Activated T-helper 1 cell treated with anti-CD3 and anti-CD28 coated beads, Interleukin-12 subunit alpha, Interleukin-12 subunit beta, Interleukin-2, Interleukin-4 antibody, amounts not matched to agents 30 ng/mL and 10 ng/mL and 1 ng/mL, durations not matched to agents 14 hours and 24 hours and 36 hours (primary cell): ENCODE data around the gene AADACL3. TPM values are rescaled to one million over a fixed set of nuclear protein-coding genes. Genes with fewer than 3 reads are reported as not detected.

ENCODE experiments used
- DNase-seq: peaks from one replicate; pipeline ENCODE4 v3.0.0; 2021; ENCODE audit warnings: low spot score
- H3K27ac Mint-ChIP-seq: one replicate; pipeline ENCODE4 v1.8.0; 2021; ENCODE audit warnings: mild to moderate bottlenecking, mixed read lengths
- H3K27me3 Mint-ChIP-seq: one replicate; pipeline ENCODE4 v1.8.0; 2022; ENCODE audit warnings: mild to moderate bottlenecking, moderate library complexity, mixed read lengths; ENCODE audit not compliant: insufficient read depth
- H3K36me3 Mint-ChIP-seq: one replicate; pipeline ENCODE4 v1.8.0; 2021; ENCODE audit warnings: low read depth, mixed read lengths
- H3K4me1 Mint-ChIP-seq: one replicate; pipeline ENCODE4 v1.8.0; 2021; ENCODE audit warnings: low read depth, mixed read lengths
- H3K4me3 Mint-ChIP-seq: one replicate; pipeline ENCODE4 v1.8.0; 2021; ENCODE audit warnings: mild to moderate bottlenecking, moderate library complexity, mixed read lengths
- H3K9me3 Mint-ChIP-seq: one replicate; pipeline ENCODE4 v1.8.0; 2021; ENCODE audit warnings: mixed read lengths
- intact Hi-C: fragments of 100-400 bp; cut with micrococcal nuclease; formaldehyde crosslinking; loops from one replicate; pipeline ENCODE4 v1.15.1; 2024
- total RNA-seq: library from RNA; stranded (reverse); gene quantifications from 2 replicates; pipeline ENCODE4 v1.2.3, GENCODE V29; 2022

AADACL3 gene
- total RNA-seq, 1 donor from 2014 or later = not detected

GRCh38 chr1:12776801-12777557 lies 61.1 kb downstream of the AADACL3 start:
- Mint-ChIP-seq H3K27me3 (peaks cover 8% of the 10 kb centered on the region), H3K9me3 (no peaks in the 10 kb centered on the region), H3K36me3 (no peaks in the 10 kb centered on the region), H3K4me3 (no peak overlapping the region), H3K4me1 (no peaks in the 10 kb centered on the region), H3K27ac (no peak overlapping the region)
- intact Hi-C loops = no loop called here
- DNase-seq = no peak

Other genes starting within 250 kb of the AADACL3 start
- 109 and 111 TPM in 2 replicates for gene DHRS3, start 97.9 kb upstream of the AADACL3 start, total RNA-seq
- not detected in 2 replicates for gene AADACL4, start 72.0 kb upstream of the AADACL3 start, total RNA-seq
- not detected in 2 replicates for gene CFAP107, start 30.1 kb downstream of the AADACL3 start, total RNA-seq
- not detected in 2 replicates for gene PRAMEF12, start 57.6 kb downstream of the AADACL3 start, total RNA-seq
- gene PRAMEF1, start 75.3 kb downstream of the AADACL3 start, total RNA-seq = not detected in 2 replicates
- not detected in 2 replicates for gene PRAMEF11, start 115.3 kb downstream of the AADACL3 start, total RNA-seq
- not detected in 2 replicates for gene HNRNPCL1, start 132.6 kb downstream of the AADACL3 start, total RNA-seq
- gene PRAMEF2, start 141.0 kb downstream of the AADACL3 start, total RNA-seq = not detected in 2 replicates
- not detected in 2 replicates for gene PRAMEF4, start 170.1 kb downstream of the AADACL3 start, total RNA-seq
- gene PRAMEF10, start 182.2 kb downstream of the AADACL3 start, total RNA-seq = not detected in 2 replicates
- not detected in 2 replicates for gene PRAMEF7, start 200.5 kb downstream of the AADACL3 start, total RNA-seq
- not detected in 2 replicates for gene PRAMEF6, start 231.5 kb downstream of the AADACL3 start, total RNA-seq